DOHH2 (cell line): ENCODE measurements around the gene NDUFS4.

ENCODE experiments used
- H3F3A ChIP-seq: fragments of 200-600 bp; sonication (generic), shearing (Covaris generic); 2 replicates; pipeline ENCODE4 v1.6.0; 2016; ENCODE audit warnings: antibody characterized with exemption, mild to moderate bottlenecking; ENCODE audit not compliant: control insufficient read depth, insufficient read depth
- H3K27ac ChIP-seq: fragments of 200-600 bp; sonication (generic); 2 replicates; pipeline ENCODE4 v1.5.1; 2014; ENCODE audit warnings: low read depth, mild to moderate bottlenecking, low read length, moderate library complexity
- H3K27me3 ChIP-seq: fragments of 200-600 bp; sonication (generic); 2 replicates; pipeline ENCODE4 v1.6.1; 2014; ENCODE audit warnings: mild to moderate bottlenecking, low read length, mixed read lengths; ENCODE audit not compliant: control insufficient read depth
- H3K36me3 ChIP-seq: fragments of 200-600 bp; sonication (generic); 2 replicates; pipeline ENCODE4 v1.6.1; 2014; ENCODE audit warnings: mild to moderate bottlenecking, low read length, moderate library complexity, mixed read lengths; ENCODE audit not compliant: control insufficient read depth
- H3K4me1 ChIP-seq: fragments of 200-600 bp; sonication (generic); 2 replicates; pipeline ENCODE4 v1.6.1; 2014; ENCODE audit warnings: mild to moderate bottlenecking, low read length, mixed read lengths; ENCODE audit not compliant: control insufficient read depth
- H3K4me2 ChIP-seq: fragments of 200-600 bp; sonication (generic); 2 replicates; pipeline ENCODE4 v1.6.0; 2014; ENCODE audit warnings: mild to moderate bottlenecking, low read length, moderate library complexity
- H3K4me3 ChIP-seq: fragments of 200-600 bp; sonication (generic); 2 replicates; pipeline ENCODE4 v1.5.1; 2014; ENCODE audit warnings: mild to moderate bottlenecking, low read length, mixed read lengths
- H3K79me2 ChIP-seq: fragments of 200-600 bp; sonication (generic); 2 replicates; pipeline ENCODE4 v1.6.1; 2014; ENCODE audit warnings: mild to moderate bottlenecking, low read length, mixed read lengths; ENCODE audit not compliant: control insufficient read depth
- H3K9me2 ChIP-seq: fragments of 200-600 bp; sonication (generic); replicated peaks from 2 replicates; pipeline ENCODE4 v1.6.1; 2014; ENCODE audit warnings: mild to moderate bottlenecking, low read length, mixed read lengths; ENCODE audit not compliant: control insufficient read depth
- H3K9me3 ChIP-seq: fragments of 200-600 bp; sonication (generic); 2 replicates; pipeline ENCODE4 v1.6.1; 2014; ENCODE audit warnings: antibody characterized with exemption, low read length, mixed read lengths; ENCODE audit not compliant: control insufficient read depth, insufficient read depth
- H4K20me1 ChIP-seq: fragments of 200-600 bp; sonication (generic); 2 replicates; pipeline ENCODE4 v1.6.0; 2014; ENCODE audit warnings: low read depth, mild to moderate bottlenecking, antibody characterized with exemption, low read length, moderate library complexity; ENCODE audit not compliant: control insufficient read depth, insufficient read depth
- CTCF ChIP-seq: fragments of 200-600 bp; sonication (generic); IDR thresholded peaks from one replicate; pipeline ENCODE4 v1.5.1; 2014; ENCODE audit warnings: antibody characterized with exemption, mild to moderate bottlenecking, low read depth, low read length; ENCODE audit not compliant: poor library complexity, severe bottlenecking
- EZH2phosphoT487 ChIP-seq: fragments of 200-600 bp; sonication (generic); IDR thresholded peaks from 2 replicates; pipeline ENCODE4 v1.6.1; 2017; ENCODE audit warnings: borderline replicate concordance, mild to moderate bottlenecking, antibody characterized with exemption, low read length, moderate library complexity, mixed read lengths

The NDUFS4 gene

GRCh38 chr5:53730943-53731342 lies 170.5 kb downstream of the NDUFS4 start:
- TF ChIP-seq EZH2phosphoT487 (no peak), CTCF (no peak)
- Histone ChIP-seq H3K4me1 (peaks cover 9% of the 10 kb centered on the region), H4K20me1 (no peaks in the 10 kb centered on the region), H3K27ac (no peak overlapping the region), H3K36me3 (no peaks in the 10 kb centered on the region), H3F3A (no peaks in the 10 kb centered on the region), H3K9me2 (no peaks in the 10 kb centered on the region), H3K27me3 (no peaks in the 10 kb centered on the region), H3K4me2 (peak overlapping the region; percentile 38), H3K79me2 (no peaks in the 10 kb centered on the region), H3K9me3 (no peaks in the 10 kb centered on the region), H3K4me3 (no peak overlapping the region)
